Lung (tissue), 12 donors: ENCODE data around the gene C11orf21. TPM values are rescaled to one million over a fixed set of nuclear protein-coding genes. Genes with fewer than 3 reads are reported as not detected.

Experiments used
- ATAC-seq: fragments of 200-7000 bp; cut with Tn5 transposase; one replicate; pipeline ENCODE4 v1.9.1; 2020; ENCODE audit warnings: moderate number of reproducible peaks; ENCODE audit not compliant: insufficient read depth, low FRiP score
- DNase-seq, 3 donors: peaks; one replicate each; pipeline ENCODE4 v3.0.0-alpha.2; 2013 to 2017
- H3K27ac ChIP-seq, 2 donors: one replicate each; pipeline ENCODE4 v1.5.1; 2013; ENCODE audit warnings: mild to moderate bottlenecking in 2 of 2, moderate library complexity in 2 of 2, control low read depth in 1 of 2, inconsistent platforms in 1 of 2, low read depth in 1 of 2, low read length in 1 of 2
- H3K27me3 ChIP-seq, 3 donors: one replicate each; pipeline ENCODE4 v1.5.1; 2013; ENCODE audit warnings: low read length in 2 of 3; ENCODE audit not compliant: control insufficient read depth in 3 of 3, insufficient read depth in 3 of 3
- H3K36me3 ChIP-seq, 4 donors: one replicate each; pipeline ENCODE4 v1.5.1; 2013; ENCODE audit warnings: low read length in 4 of 4, mild to moderate bottlenecking in 1 of 4, moderate library complexity in 1 of 4; ENCODE audit not compliant: control insufficient read depth in 4 of 4, insufficient read depth in 4 of 4
- H3K4me1 ChIP-seq, 5 donors: one replicate each; pipeline ENCODE4 v1.5.1; 2013; ENCODE audit warnings: low read length in 5 of 5, mild to moderate bottlenecking in 2 of 5, moderate library complexity in 1 of 5; ENCODE audit not compliant: control insufficient read depth in 5 of 5, insufficient read depth in 5 of 5
- H3K4me3 ChIP-seq: one replicate; pipeline ENCODE4 v1.5.1; 2013; ENCODE audit warnings: mild to moderate bottlenecking, control low read depth, moderate library complexity
- H3K9ac ChIP-seq, 2 donors: one replicate each; pipeline ENCODE4 v1.5.1; 2013; ENCODE audit warnings: low read length in 2 of 2, control low read depth in 1 of 2; ENCODE audit not compliant: insufficient read depth in 1 of 2
- H3K9me3 ChIP-seq, 4 donors: one replicate each; pipeline ENCODE4 v1.5.1; 2013; ENCODE audit warnings: low read length in 3 of 4, mild to moderate bottlenecking in 1 of 4, moderate library complexity in 1 of 4; ENCODE audit not compliant: control insufficient read depth in 4 of 4, insufficient read depth in 3 of 4
- WGBS, 2 donors: extraction: QIAGEN DNeasy Blood & Tissue Kit; methylation state at CpG; one replicate each; pipeline ENCODE4 v1.1.7; 2013; 5-methylcytosine and 5-hydroxymethylcytosine counted together
- polyA plus RNA-seq, 2 donors: library from polyadenylated mRNA; stranded (reverse); fragments of 200-250 nt; gene quantifications; one replicate each; pipeline ENCODE4 v1.2.1, GENCODE V29; 2013
- total RNA-seq, 2 donors: library from RNA; depleted of rRNA in 1 of 2; stranded (reverse); fragments of >200 nt in 1 of 2; gene quantifications; one replicate each; pipeline ENCODE4 v1.2.1, GENCODE V29; 2014 to 2021
- TF ChIP-seq, protein P1 (sequence below): IDR thresholded peaks from 2 replicates; pipeline ENCODE4 v1.5.1; 2012; ENCODE audit warnings: mild to moderate bottlenecking; ENCODE audit errors: control extremely low read depth, extremely low read depth
- donor health status: control.
- donor health status: control.
- donor health status: Bipolar disorder and iron deficiency.
- donor health status: healthy.
- donor health status: DM: yes; HTN: yes; CAD: no.

C11orf21 gene
- total and polyA plus RNA-seq, 4 donors = 3.4 to 6.0 (median 4.8) TPM

DNA sequence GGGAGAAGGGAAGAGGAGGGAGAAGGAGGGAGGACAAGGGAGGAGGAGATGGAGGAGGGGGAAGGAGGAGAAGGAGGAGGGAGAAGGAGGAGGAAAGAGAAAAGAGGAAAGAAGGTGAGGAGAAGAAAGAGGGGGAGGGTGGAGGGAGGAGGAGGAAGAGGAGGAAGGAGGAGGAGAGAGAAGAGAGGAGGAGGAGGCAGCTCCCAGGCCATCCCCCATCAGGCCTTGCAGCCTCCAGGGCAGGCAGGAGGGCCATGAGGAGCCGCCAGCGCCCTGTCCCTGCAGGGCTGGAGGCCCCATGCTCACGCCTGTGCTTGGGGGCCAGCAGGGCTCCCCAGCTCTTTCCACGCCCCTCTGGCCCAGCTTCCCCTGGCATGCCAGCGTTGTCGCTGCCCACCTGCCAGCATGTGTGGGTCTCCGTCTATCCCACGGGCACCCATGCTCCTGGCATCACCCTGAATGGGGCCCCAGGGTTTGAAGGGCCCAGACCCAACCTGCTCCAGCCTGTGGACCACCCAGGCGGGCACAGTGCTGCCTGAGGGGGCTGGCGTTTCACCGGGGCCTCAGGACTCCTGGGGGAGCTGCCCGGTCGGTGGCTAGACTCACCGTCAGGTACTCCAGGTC is 5.3 kb upstream of the C11orf21 start:
- H3K9ac ChIP-seq = no peak overlapping the region
- no peak overlapping the region for H3K4me3 ChIP-seq
- H3K27me3 ChIP-seq = no peaks in the 10 kb centered on the region
- peak overlapping the region in 1 of 2 donors; percentile 69 for H3K27ac ChIP-seq
- WGBS, 2 donors = 55 to 66% methylated on average over 12 to 14 of the region's 14 CpGs
- ATAC-seq (no peak), DNase-seq (peak in 1 of 3 donors; percentile 80)
- no peaks in the 10 kb centered on the region for H3K9me3 ChIP-seq
- peaks cover 11 to 61% (median 29%) of the 10 kb centered on the region in 5 donors for H3K4me1 ChIP-seq
- TF ChIP-seq, protein P1, sequence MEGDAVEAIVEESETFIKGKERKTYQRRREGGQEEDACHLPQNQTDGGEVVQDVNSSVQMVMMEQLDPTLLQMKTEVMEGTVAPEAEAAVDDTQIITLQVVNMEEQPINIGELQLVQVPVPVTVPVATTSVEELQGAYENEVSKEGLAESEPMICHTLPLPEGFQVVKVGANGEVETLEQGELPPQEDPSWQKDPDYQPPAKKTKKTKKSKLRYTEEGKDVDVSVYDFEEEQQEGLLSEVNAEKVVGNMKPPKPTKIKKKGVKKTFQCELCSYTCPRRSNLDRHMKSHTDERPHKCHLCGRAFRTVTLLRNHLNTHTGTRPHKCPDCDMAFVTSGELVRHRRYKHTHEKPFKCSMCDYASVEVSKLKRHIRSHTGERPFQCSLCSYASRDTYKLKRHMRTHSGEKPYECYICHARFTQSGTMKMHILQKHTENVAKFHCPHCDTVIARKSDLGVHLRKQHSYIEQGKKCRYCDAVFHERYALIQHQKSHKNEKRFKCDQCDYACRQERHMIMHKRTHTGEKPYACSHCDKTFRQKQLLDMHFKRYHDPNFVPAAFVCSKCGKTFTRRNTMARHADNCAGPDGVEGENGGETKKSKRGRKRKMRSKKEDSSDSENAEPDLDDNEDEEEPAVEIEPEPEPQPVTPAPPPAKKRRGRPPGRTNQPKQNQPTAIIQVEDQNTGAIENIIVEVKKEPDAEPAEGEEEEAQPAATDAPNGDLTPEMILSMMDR = no peak
- no peaks in the 10 kb centered on the region for H3K36me3 ChIP-seq

DNA sequence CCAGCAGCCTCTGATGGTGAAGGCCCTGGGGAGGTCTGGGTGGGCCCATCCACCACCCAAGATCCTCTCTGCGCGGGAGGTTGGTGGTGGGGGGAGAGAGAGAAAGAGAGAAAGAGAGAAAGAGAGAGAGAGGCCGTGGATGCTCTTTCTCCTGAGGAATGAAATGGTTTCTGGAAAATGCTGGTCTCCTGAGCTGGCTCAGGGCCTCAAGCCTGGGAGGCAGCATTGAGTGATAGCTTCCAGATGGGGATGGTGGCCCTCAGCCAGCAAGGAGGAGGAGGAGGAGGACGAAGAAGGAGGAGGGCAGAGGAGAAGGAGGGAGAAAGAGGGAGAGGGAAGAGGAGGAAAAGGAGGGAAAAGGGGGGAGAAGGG is 4.7 kb upstream of the C11orf21 start:
- DNase-seq (peak; percentile 96 to 99 (median 98)), ATAC-seq (no peak)
- peak overlapping the region; percentile 25 to 38 for H3K9ac ChIP-seq
- H3K27me3 ChIP-seq = no peaks in the 10 kb centered on the region
- TF ChIP-seq, protein P1 = no peak
- H3K4me3 ChIP-seq = no peak overlapping the region
- peak overlapping the region; percentile 38 to 79 for H3K27ac ChIP-seq
- peaks cover 11 to 62% (median 28%) of the 10 kb centered on the region in 5 donors for H3K4me1 ChIP-seq
- WGBS, 2 donors = 9 to 28% methylated on average over 4 of the region's 4 CpGs
- no peaks in the 10 kb centered on the region for H3K9me3 ChIP-seq
- H3K36me3 ChIP-seq = no peaks in the 10 kb centered on the region

DNA sequence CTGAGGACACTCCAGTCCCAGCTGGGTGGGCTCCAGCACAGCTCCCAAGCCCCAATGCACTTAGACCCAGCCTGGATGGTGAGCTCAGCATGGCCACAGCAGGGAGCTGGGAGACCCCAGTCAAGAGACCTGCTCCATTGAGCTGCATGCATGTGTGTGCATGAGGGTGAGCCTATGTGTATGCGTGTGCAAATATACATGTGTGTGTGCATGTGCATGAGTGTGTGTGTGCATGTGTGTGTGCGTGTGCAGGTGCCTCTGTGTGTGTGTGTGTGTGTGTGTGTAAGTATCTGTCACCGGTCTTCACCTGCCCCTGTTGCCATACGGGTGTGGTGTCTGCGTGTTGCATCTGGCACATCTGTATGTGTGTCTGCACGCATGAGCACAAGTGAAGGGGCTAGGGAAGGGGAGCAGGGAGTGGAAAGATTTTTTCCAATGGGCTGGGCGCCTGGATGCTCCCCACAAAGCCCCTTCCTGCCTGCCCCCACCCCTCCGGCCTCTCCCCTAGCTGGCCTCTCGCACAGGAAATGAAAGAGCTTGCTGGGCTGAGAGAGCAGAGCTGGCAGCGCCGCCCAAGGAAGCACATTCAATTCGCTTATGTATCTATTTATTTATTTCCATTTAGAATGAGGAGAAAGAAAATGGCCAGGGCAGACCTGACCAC is 4.2 kb upstream of the C11orf21 start:
- Histone ChIP-seq H3K9ac (peak overlapping the region; percentile 25 to 66), H3K27ac (peak overlapping the region; percentile 38 to 79), H3K9me3 (no peaks in the 10 kb centered on the region), H3K4me1 (peaks cover 11 to 62% (median 28%) of the 10 kb centered on the region in 5 donors), H3K27me3 (no peaks in the 10 kb centered on the region), H3K4me3 (no peak overlapping the region), H3K36me3 (no peaks in the 10 kb centered on the region)
- WGBS, 2 donors = 20 to 29% methylated on average over 12 of the region's 12 CpGs
- TF ChIP-seq, protein P1 = no peak
- ATAC-seq (no peak), DNase-seq (peak; percentile 94 to 98 (median 97))
